Measurements from ENCODE around the gene REXO5.

Gene REXO5

GRCh38 chr16:20846030-20846429, 39.7 kb downstream of the REXO5 start:
- TF ChIP-seq, protein P1, sequence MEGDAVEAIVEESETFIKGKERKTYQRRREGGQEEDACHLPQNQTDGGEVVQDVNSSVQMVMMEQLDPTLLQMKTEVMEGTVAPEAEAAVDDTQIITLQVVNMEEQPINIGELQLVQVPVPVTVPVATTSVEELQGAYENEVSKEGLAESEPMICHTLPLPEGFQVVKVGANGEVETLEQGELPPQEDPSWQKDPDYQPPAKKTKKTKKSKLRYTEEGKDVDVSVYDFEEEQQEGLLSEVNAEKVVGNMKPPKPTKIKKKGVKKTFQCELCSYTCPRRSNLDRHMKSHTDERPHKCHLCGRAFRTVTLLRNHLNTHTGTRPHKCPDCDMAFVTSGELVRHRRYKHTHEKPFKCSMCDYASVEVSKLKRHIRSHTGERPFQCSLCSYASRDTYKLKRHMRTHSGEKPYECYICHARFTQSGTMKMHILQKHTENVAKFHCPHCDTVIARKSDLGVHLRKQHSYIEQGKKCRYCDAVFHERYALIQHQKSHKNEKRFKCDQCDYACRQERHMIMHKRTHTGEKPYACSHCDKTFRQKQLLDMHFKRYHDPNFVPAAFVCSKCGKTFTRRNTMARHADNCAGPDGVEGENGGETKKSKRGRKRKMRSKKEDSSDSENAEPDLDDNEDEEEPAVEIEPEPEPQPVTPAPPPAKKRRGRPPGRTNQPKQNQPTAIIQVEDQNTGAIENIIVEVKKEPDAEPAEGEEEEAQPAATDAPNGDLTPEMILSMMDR (IDR thresholded peaks at IDR 0.05), result no peak
- no peaks in the 10 kb centered on the region for H3K27me3 ChIP-seq
- no peaks in the 10 kb centered on the region for H3K36me3 ChIP-seq
- H3K27ac ChIP-seq, result no peak overlapping the region
- peaks cover 30 to 38% of the 10 kb centered on the region in 2 experiments for H3K4me1 ChIP-seq (ENCODE audit: control insufficient read depth in 1 of 2, insufficient read depth in 1 of 2, low read depth in 1 of 2, low read length in 1 of 2)
- H3K9me3 ChIP-seq, result no peaks in the 10 kb centered on the region
- H3K4me3 ChIP-seq (ENCODE audit: low read depth in 1 of 2, low read length in 1 of 2), result no peak overlapping the region

DNA sequence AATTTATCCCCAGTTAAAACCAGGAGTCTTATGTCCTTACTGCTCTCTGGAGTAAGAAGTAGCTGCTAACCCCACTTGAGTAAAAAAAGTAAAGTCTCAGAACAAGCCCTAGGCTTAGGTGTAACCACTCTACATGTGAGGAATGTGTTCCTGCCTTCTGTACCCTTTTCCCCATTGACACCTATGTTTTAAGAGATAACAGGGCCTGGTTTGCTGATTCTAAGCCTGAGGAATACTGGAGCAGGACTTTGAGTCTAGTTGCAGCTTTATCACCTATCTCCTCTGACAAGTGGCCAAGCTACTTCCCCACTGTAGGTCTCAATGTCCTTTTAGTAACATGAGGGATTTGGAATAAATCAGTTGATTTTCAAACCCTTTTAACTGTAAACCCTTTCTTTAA, 40.2 kb downstream of the REXO5 start:
- H3K4me1 ChIP-seq (ENCODE audit: control insufficient read depth in 1 of 2, insufficient read depth in 1 of 2, low read depth in 1 of 2, low read length in 1 of 2), result peaks cover 30 to 41% of the 10 kb centered on the region in 2 experiments
- H3K36me3 ChIP-seq, result no peaks in the 10 kb centered on the region
- H3K4me3 ChIP-seq (ENCODE audit: low read depth in 1 of 2, low read length in 1 of 2), result no peak overlapping the region
- H3K9me3 ChIP-seq, result no peaks in the 10 kb centered on the region
- no peaks in the 10 kb centered on the region for H3K27me3 ChIP-seq
- TF ChIP-seq, protein P1 (IDR thresholded peaks at IDR 0.05), result no peak
- no peak overlapping the region for H3K27ac ChIP-seq

GRCh38 chr16:20847550-20847949, 41.2 kb downstream of the REXO5 start:
- Histone ChIP-seq H3K36me3 (no peaks in the 10 kb centered on the region), H3K4me3 (ENCODE audit: low read depth in 1 of 2, low read length in 1 of 2) (no peak overlapping the region), H3K27me3 (no peaks in the 10 kb centered on the region), H3K4me1 (ENCODE audit: control insufficient read depth in 1 of 2, insufficient read depth in 1 of 2, low read depth in 1 of 2, low read length in 1 of 2) (peaks cover 23 to 33% of the 10 kb centered on the region in 2 experiments), H3K9me3 (no peaks in the 10 kb centered on the region), H3K27ac (no peak overlapping the region)
- TF ChIP-seq, protein P1 (IDR thresholded peaks at IDR 0.05), result no peak

DNA sequence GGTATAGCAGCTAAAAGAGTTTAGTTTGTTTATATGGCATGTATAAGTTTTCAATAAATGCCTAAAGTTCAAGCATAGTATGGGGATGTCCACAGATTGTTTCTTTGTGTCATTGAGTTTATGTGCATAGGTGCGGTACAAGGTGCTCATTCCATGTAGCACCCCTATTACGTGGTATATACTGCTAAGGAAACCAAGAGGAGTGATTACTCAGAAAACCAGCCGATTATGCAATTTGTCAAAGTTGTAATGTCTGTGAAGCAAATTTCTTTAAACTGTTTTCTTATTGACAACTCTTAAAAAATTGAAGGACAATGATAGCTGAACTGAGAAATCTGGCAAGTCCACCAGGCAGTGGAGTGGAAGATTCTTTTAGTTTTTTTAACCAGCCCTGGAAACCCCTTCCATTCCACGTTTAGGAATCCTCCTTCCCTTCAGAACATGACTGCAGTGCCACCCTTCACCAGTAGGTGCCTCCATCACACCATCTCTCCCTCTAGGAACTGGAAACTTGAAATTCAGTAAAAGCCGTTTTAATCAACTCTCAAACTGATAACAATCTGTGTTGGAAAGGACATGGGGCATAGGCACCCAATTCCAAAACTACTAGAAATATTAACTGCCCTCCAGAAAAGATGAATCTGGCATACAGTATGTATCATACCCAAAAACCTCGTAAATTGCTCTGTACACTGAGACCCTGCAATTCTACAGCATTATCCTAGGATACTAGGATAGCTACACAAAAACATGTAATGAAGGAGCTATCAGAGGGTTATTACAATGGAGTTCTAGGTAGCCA, 43.5 kb downstream of the REXO5 start:
- H3K4me1 ChIP-seq (ENCODE audit: control insufficient read depth in 1 of 2, insufficient read depth in 1 of 2, low read depth in 1 of 2, low read length in 1 of 2), result peaks cover 13 to 20% of the 10 kb centered on the region in 2 experiments

GRCh38 chr16:20850981-20851380, 44.7 kb downstream of the REXO5 start:
- TF ChIP-seq, protein P1 (IDR thresholded peaks at IDR 0.05), result no peak
- H3K9me3 ChIP-seq, result no peaks in the 10 kb centered on the region
- no peaks in the 10 kb centered on the region for H3K27me3 ChIP-seq
- H3K36me3 ChIP-seq, result peaks cover 8% of the 10 kb centered on the region
- H3K4me1 ChIP-seq (ENCODE audit: control insufficient read depth in 1 of 2, insufficient read depth in 1 of 2, low read depth in 1 of 2, low read length in 1 of 2), result peaks cover 8 to 15% of the 10 kb centered on the region in 2 experiments
- peak overlapping the region; percentile 16 for H3K27ac ChIP-seq
- no peak overlapping the region for H3K4me3 ChIP-seq (ENCODE audit: low read depth in 1 of 2, low read length in 1 of 2)

More for the DNA sequence above, 43.5 kb downstream of the REXO5 start:
- Histone ChIP-seq H3K27me3 (no peaks in the 10 kb centered on the region), H3K4me3 (ENCODE audit: low read depth in 1 of 2, low read length in 1 of 2) (no peak overlapping the region), H3K9me3 (no peaks in the 10 kb centered on the region), H3K36me3 (no peaks in the 10 kb centered on the region), H3K27ac (no peak overlapping the region)
- TF ChIP-seq, protein P1 (IDR thresholded peaks at IDR 0.05), result peak; percentile 97

Data from neutrophil (primary cell).